ENCODE measurements around the gene KBTBD4. TPM values are rescaled to one million over a fixed set of nuclear protein-coding genes. Genes with fewer than 3 reads are reported as not detected.

KBTBD4 gene
- total and polyA plus RNA-seq, 2 of the 8 experiments (the other 6 are each of a cell fraction or from before 2014, with no cell fraction given), result 12.0 to 19.5 TPM

GRCh38 chr11:47616726-47617416 lies 38.1 kb upstream of the KBTBD4 start:
- H3K9ac ChIP-seq (replicated peaks in 1 of 4; ENCODE audit: extremely low read depth in 1 of 4, low read depth in 3 of 4, low read length in 3 of 4), result no peak overlapping the region
- FAIRE-seq (no peak), DNase-seq (ENCODE audit: low read depth in 1 of 2, low spot score in 2 of 2) (no peak)
- H3K4me1 ChIP-seq (replicated peaks in 1 of 4; ENCODE audit: control insufficient read depth in 3 of 4, insufficient read depth in 4 of 4, low read length in 3 of 4), result no peaks in the 10 kb centered on the region
- H3K14ac ChIP-seq (ENCODE audit: insufficient read length), result no peak overlapping the region
- TF ChIP-seq KDM5A (IDR thresholded peaks at IDR 0.05; ENCODE audit: low read length), result no peak
- peak; percentile 88 to 90 for TF ChIP-seq RAD21 (IDR thresholded peaks at IDR 0.05 in 1 of 2, conservative IDR thresholded peaks at IDR 0.05 in 1 of 2; ENCODE audit: low read depth in 2 of 2, low read length in 2 of 2)
- TF ChIP-seq MAX (IDR thresholded peaks at IDR 0.05), result no peak
- peak; percentile 14 to 83 (median 68) for TF ChIP-seq CTCF (IDR thresholded peaks at IDR 0.05; ENCODE audit: control extremely low read depth in 1 of 3, insufficient read depth in 1 of 3, low read depth in 1 of 3, low read length in 3 of 3)
- no peak for TF ChIP-seq E2F6 (IDR thresholded peaks at IDR 0.05)
- no peak overlapping the region for H3K27ac ChIP-seq (ENCODE audit: low read depth, low read length)
- H4K8ac ChIP-seq (ENCODE audit: extremely low read depth, insufficient read depth, low read length), result no peak overlapping the region
- H2BK5ac ChIP-seq (ENCODE audit: low read depth, low read length), result no peak overlapping the region
- H3K23me2 ChIP-seq (ENCODE audit: low read depth, low read length), result no peaks in the 10 kb centered on the region
- H4K5ac ChIP-seq (ENCODE audit: insufficient read length, low read depth, low read length), result no peak overlapping the region
- H2AK5ac ChIP-seq (ENCODE audit: low read depth, low read length), result no peak overlapping the region
- peaks cover 6 to 28% (median 16%) of the 10 kb centered on the region in 4 experiments; a peak in 7 of 8 replicates for H3K36me3 ChIP-seq (ENCODE audit: control insufficient read depth in 2 of 4, insufficient read depth in 4 of 4, low read length in 3 of 4)
- H3K4me2 ChIP-seq (ENCODE audit: insufficient read depth in 1 of 2, low read depth in 2 of 2, low read length in 2 of 2), result no peak overlapping the region
- no peak overlapping the region for H3K4ac ChIP-seq (replicated peaks; ENCODE audit: insufficient read length, low read depth, low read length)
- H3K56ac ChIP-seq (replicated peaks; ENCODE audit: insufficient read length, low read depth, low read length), result no peak overlapping the region
- ChIA-PET POLR2A (ENCODE audit: partially characterized antibody) (interaction anchor here (0.9 to 3.4 kb wide), 9 partner anchors 11 to 99 kb away, joined by 3 to 16 read pairs (median 5); partner anchors contain the start of genes AGBL2, KBTBD4 and NDUFS3), CTCF (ENCODE audit: partially characterized antibody) (interaction anchor here (0.6 to 2.2 kb wide), 25 partner anchors 10 to 192 kb away, joined by 3 to 17 read pairs (median 4); partner anchors contain the start of genes C1QTNF4, KBTBD4 and PTPMT1)
- no peak overlapping the region for H2AFZ ChIP-seq (ENCODE audit: low read length)
- H2BK12ac ChIP-seq (ENCODE audit: low read depth, low read length), result no peak overlapping the region
- no peaks in the 10 kb centered on the region for H3K9me3 ChIP-seq (ENCODE audit: insufficient read depth in 2 of 2, low read depth in 1 of 2, low read length in 1 of 2)
- WGBS, 2 experiments (ENCODE audit: extremely low coverage in 1 of 2, insufficient coverage in 1 of 2, insufficient read length in 1 of 2, insufficient replicate concordance in 2 of 2, low coverage in 1 of 2, low lambda C conversion rate in 2 of 2, missing lambda C conversion rate in 1 of 2), result 89% methylated on average over 10 of the region's 10 CpGs; no CpG with 5 or more reads in 1 of the 2 experiments
- no peak overlapping the region for H3K4me3 ChIP-seq (ENCODE audit: extremely low read depth in 1 of 4, insufficient read depth in 2 of 4, low read depth in 3 of 4, low read length in 4 of 4)
- no peaks in the 10 kb centered on the region for H3K79me1 ChIP-seq (ENCODE audit: low read depth, low read length)
- H3K23ac ChIP-seq (ENCODE audit: insufficient read length), result no peak overlapping the region
- no peaks in the 10 kb centered on the region for H3K79me2 ChIP-seq (ENCODE audit: control insufficient read depth in 1 of 2, insufficient read depth in 2 of 2, low read length in 2 of 2)
- no peaks in the 10 kb centered on the region for H4K20me1 ChIP-seq (replicated peaks in 1 of 2; ENCODE audit: control insufficient read depth in 1 of 2, insufficient read depth in 2 of 2, low read length in 2 of 2)
- no peak overlapping the region for H3K18ac ChIP-seq (ENCODE audit: extremely low read depth, low read length)
- no peak overlapping the region for H2BK120ac ChIP-seq (replicated peaks; ENCODE audit: low read depth, low read length)
- H4K91ac ChIP-seq (replicated peaks; ENCODE audit: insufficient read length, low read length), result no peak overlapping the region
- H3K27me3 ChIP-seq (replicated peaks in 1 of 4; ENCODE audit: control insufficient read depth in 3 of 4, extremely low read depth in 1 of 4, insufficient read depth in 3 of 4, low read length in 3 of 4), result no peaks in the 10 kb centered on the region
- H2BK20ac ChIP-seq (ENCODE audit: low read length), result no peak overlapping the region
- H2BK15ac ChIP-seq (ENCODE audit: low read length), result no peak overlapping the region
